OCI-LY3 (cell line): ENCODE data around the gene MYL5.

Source experiments
- H2AFZ ChIP-seq: fragments of 200-600, 300-600 bp; shearing (Covaris generic); 2 replicates; pipeline ENCODE4 v1.6.0; 2014; ENCODE audit warnings: antibody characterized with exemption, low read depth, low read length
- H3K27ac ChIP-seq: fragments of 200-600, 300-600 bp; sonication (generic); 2 replicates; pipeline ENCODE4 v1.5.1; 2014; ENCODE audit warnings: mild to moderate bottlenecking, low read length, moderate library complexity, mixed read lengths
- H3K27me3 ChIP-seq: fragments of 200-600, 300-600 bp; sonication (generic); 2 replicates; pipeline ENCODE4 v1.6.1; 2014; ENCODE audit warnings: low read depth, low read length, mixed read lengths
- H3K36me3 ChIP-seq: fragments of 200-600, 300-600 bp; sonication (generic); replicated peaks from 2 replicates; pipeline ENCODE3; 2014; ENCODE audit warnings: low read depth, low read length, mixed read lengths
- H3K4me1 ChIP-seq: fragments of 300-600, 200-600 bp; sonication (generic); 2 replicates; pipeline ENCODE4 v1.6.1; 2014; ENCODE audit warnings: low read length, mixed read lengths
- H3K4me2 ChIP-seq: fragments of 200-600, 300-600 bp; sonication (generic); 2 replicates; pipeline ENCODE4 v1.6.1; 2014; ENCODE audit warnings: low read length, mixed read lengths
- H3K4me3 ChIP-seq: fragments of 300-600, 200-600 bp; sonication (generic); 2 replicates; pipeline ENCODE4 v1.5.1; 2014; ENCODE audit warnings: antibody characterized with exemption, mild to moderate bottlenecking, low read length, moderate library complexity
- H3K79me2 ChIP-seq: fragments of 300-600, 200-600 bp; shearing (Covaris generic); 2 replicates; pipeline ENCODE4 v1.6.1; 2014; ENCODE audit warnings: mild to moderate bottlenecking, low read length, mixed read lengths
- H3K9ac ChIP-seq: fragments of 300-600, 200-600 bp; shearing (Covaris generic); 2 replicates; pipeline ENCODE4 v1.6.0; 2014; ENCODE audit warnings: mild to moderate bottlenecking, low read length, moderate library complexity
- H3K9me3 ChIP-seq: fragments of 200-600, 300-600 bp; shearing (Covaris generic); 2 replicates; pipeline ENCODE4 v1.6.1; 2014; ENCODE audit warnings: low read length, mixed read lengths; ENCODE audit not compliant: insufficient read depth
- H4K20me1 ChIP-seq: fragments of 200-600, 300-600 bp; sonication (generic); 2 replicates; pipeline ENCODE4 v1.6.1; 2016; ENCODE audit warnings: low read length, mixed read lengths; ENCODE audit not compliant: insufficient read depth
- EZH2phosphoT487 ChIP-seq: fragments of 200-600 bp; shearing (Covaris generic); IDR thresholded peaks from 2 replicates; pipeline ENCODE4 v1.6.1; 2018; ENCODE audit warnings: antibody characterized with exemption, mixed run types, low read depth
- TF ChIP-seq, protein P1 (sequence below): fragments of 200-600, 300-600 bp; sonication (generic); IDR thresholded peaks from 2 replicates; pipeline ENCODE4 v1.5.1; 2014; ENCODE audit warnings: antibody characterized with exemption, low read length, low read depth

The MYL5 gene

DNA sequence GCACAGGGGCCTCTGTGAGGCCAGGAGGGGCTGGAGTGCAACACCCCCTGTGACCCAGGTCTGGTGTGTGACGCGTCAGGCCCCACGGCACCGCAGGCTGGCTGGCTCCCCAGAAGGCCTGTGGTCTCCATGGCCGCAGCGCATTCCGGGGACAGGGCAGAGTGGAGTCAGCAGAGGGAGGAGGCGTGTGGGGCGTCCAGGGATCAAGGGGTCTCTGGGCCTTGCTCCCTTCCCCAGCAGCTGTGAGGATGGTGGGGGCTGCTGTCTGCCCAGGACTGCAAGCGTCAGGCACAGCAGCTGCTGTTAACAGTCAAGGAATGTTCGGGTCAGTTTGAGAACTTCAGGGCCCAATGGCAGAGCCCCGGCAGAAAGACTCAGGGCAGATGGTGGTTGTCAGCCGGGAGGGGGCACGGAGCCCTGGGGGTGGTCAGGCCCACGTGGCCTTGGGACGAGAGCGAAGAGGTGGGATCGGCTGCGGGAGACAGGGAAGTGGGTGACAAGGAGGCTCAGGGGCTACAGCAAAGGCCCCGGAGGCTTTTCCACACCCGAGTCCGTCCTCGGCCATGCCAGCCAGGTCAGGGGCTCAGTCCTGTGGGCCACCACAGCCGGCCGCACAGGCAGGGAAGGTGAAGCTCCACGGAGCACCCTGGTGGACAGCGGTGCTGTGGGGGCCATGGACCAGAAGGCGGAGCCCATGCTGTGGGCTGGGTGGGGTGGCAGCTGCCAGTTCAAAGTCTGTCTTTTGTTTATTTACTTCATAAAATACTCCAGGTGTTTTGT, 49.6 kb downstream of the MYL5 start:
- TF ChIP-seq EZH2phosphoT487 = no peak
- TF ChIP-seq, protein P1, sequence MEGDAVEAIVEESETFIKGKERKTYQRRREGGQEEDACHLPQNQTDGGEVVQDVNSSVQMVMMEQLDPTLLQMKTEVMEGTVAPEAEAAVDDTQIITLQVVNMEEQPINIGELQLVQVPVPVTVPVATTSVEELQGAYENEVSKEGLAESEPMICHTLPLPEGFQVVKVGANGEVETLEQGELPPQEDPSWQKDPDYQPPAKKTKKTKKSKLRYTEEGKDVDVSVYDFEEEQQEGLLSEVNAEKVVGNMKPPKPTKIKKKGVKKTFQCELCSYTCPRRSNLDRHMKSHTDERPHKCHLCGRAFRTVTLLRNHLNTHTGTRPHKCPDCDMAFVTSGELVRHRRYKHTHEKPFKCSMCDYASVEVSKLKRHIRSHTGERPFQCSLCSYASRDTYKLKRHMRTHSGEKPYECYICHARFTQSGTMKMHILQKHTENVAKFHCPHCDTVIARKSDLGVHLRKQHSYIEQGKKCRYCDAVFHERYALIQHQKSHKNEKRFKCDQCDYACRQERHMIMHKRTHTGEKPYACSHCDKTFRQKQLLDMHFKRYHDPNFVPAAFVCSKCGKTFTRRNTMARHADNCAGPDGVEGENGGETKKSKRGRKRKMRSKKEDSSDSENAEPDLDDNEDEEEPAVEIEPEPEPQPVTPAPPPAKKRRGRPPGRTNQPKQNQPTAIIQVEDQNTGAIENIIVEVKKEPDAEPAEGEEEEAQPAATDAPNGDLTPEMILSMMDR = no peak
- H3K79me2 ChIP-seq = peaks cover 93% of the 10 kb centered on the region

DNA sequence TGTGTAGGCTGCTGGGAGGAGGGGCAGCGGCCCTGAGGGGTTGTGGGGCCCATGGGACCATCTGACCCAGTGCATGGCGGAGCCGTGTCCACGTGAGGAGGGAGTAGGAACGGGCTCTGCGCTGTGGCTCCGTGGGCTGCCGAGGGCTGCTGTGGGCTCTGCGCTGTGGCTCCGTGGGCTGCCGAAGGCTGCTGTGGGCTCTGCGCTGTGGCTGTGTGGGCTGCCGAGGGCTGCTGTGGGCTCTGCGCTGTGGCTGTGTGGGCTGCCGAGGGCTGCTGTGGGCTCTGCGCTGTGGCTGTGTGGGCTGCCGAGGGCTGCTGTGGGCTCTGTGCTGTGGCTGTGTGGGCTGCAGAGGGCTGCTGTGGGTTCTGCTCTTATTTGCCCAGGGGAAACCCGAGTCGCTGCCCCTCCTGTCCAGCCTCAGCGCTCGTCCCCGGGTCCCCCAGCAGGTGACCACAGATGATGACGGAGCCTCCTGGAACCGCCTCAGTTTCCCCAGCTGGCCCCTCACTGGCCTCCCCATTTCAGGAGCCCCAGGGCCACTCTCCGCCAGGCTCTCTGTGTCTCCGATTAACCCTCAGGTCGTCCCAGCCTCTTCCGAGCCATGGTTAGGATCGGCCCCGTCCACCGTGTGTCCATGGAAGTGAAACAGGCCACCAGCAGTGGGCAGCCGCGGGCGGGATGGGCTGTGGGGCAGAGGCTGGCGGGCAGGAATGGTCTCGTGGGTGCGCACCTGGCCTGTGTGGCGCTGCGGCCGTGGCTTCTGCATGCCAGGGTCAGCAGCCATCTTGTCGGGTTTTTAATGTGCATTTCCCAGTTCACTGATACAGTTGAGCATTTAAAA, 51.3 kb downstream of the MYL5 start:
- Histone ChIP-seq H3K36me3 (peaks cover 28% of the 10 kb centered on the region), H2AFZ (no peak overlapping the region), H3K27ac (no peak overlapping the region), H3K27me3 (no peaks in the 10 kb centered on the region), H3K4me2 (no peak overlapping the region), H3K4me1 (no peaks in the 10 kb centered on the region), H3K4me3 (no peak overlapping the region), H4K20me1 (peaks cover 47% of the 10 kb centered on the region), H3K9ac (no peak overlapping the region), H3K9me3 (no peaks in the 10 kb centered on the region), H3K79me2 (peaks cover 84% of the 10 kb centered on the region)
- no peak for TF ChIP-seq EZH2phosphoT487
- TF ChIP-seq, protein P1 = no peak

More for the DNA sequence above, 49.6 kb downstream of the MYL5 start:
- Histone ChIP-seq H2AFZ (no peak overlapping the region), H4K20me1 (peaks cover 59% of the 10 kb centered on the region), H3K9me3 (no peaks in the 10 kb centered on the region), H3K27me3 (no peaks in the 10 kb centered on the region), H3K4me3 (no peak overlapping the region), H3K9ac (no peak overlapping the region), H3K36me3 (peaks cover 32% of the 10 kb centered on the region), H3K27ac (no peak overlapping the region), H3K4me1 (no peaks in the 10 kb centered on the region), H3K4me2 (no peak overlapping the region)

DNA sequence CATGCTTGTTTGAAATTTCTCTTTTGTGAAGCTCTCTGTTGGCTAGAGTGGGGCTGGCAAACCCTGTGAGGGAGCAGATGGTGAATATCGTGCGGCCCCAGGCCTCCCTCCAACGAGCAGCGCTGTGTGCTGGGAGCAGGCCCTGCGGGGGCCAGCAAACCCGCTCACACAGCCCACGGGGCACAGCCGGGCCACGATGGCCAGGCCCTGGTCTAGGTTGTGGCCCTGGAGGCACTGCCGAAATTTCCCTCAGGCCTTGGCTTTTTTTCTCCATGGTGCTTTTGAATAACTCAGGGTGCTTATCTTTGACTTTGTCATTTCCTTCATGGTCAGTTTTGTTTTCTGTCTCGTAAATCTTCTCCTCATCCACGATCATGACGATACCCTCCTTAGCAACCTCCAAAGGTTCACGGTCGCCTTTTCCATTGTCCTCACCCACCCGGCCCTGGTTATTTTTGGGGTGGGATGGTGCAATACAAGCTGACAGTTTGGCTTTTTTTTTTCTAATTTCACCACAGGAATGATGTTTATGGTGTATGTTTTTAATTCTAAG, 52.0 kb downstream of the MYL5 start:
- Histone ChIP-seq H2AFZ (no peak overlapping the region), H4K20me1 (peaks cover 44% of the 10 kb centered on the region), H3K36me3 (peaks cover 28% of the 10 kb centered on the region), H3K27me3 (no peaks in the 10 kb centered on the region), H3K9me3 (no peaks in the 10 kb centered on the region), H3K4me1 (no peaks in the 10 kb centered on the region), H3K4me2 (no peak overlapping the region), H3K27ac (no peak overlapping the region), H3K79me2 (peaks cover 77% of the 10 kb centered on the region), H3K9ac (no peak overlapping the region), H3K4me3 (no peak overlapping the region)
- TF ChIP-seq EZH2phosphoT487 = no peak
- TF ChIP-seq, protein P1 = no peak

DNA sequence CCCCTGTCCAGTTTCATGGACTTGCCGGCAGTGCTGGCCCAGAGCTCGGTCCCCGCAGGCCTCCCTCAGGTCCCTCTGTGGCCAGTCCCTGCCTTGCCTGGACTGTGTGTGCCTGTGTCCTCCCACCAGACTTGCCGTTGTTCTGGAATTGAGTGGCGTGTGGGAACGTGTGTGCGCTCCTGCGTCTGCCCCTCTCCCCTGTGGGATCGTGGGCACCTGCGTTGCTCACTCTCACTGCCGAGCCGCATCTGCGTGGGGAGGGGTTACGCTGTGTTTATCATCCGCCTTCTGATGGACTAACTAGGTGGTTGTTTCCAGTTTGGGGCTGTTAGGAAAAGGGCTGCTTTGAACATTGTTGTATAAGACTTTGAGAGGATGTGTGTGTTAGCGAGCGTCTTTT, 52.5 kb downstream of the MYL5 start:
- Histone ChIP-seq H3K4me2 (no peak overlapping the region), H3K4me1 (no peaks in the 10 kb centered on the region), H3K27me3 (no peaks in the 10 kb centered on the region), H3K79me2 (peaks cover 71% of the 10 kb centered on the region), H3K4me3 (no peak overlapping the region), H3K9me3 (no peaks in the 10 kb centered on the region), H3K36me3 (peaks cover 25% of the 10 kb centered on the region), H3K27ac (no peak overlapping the region), H4K20me1 (peaks cover 41% of the 10 kb centered on the region), H3K9ac (no peak overlapping the region), H2AFZ (no peak overlapping the region)
- TF ChIP-seq, protein P1 = no peak
- TF ChIP-seq EZH2phosphoT487 = no peak
